Fibroblast of upper back skin (primary cell): ENCODE measurements around the gene HTT-AS.

Experiments used
- DNase-seq: peaks from one replicate; pipeline ENCODE4 v3.0.0-alpha.2; 2013

HTT-AS gene

DNA sequence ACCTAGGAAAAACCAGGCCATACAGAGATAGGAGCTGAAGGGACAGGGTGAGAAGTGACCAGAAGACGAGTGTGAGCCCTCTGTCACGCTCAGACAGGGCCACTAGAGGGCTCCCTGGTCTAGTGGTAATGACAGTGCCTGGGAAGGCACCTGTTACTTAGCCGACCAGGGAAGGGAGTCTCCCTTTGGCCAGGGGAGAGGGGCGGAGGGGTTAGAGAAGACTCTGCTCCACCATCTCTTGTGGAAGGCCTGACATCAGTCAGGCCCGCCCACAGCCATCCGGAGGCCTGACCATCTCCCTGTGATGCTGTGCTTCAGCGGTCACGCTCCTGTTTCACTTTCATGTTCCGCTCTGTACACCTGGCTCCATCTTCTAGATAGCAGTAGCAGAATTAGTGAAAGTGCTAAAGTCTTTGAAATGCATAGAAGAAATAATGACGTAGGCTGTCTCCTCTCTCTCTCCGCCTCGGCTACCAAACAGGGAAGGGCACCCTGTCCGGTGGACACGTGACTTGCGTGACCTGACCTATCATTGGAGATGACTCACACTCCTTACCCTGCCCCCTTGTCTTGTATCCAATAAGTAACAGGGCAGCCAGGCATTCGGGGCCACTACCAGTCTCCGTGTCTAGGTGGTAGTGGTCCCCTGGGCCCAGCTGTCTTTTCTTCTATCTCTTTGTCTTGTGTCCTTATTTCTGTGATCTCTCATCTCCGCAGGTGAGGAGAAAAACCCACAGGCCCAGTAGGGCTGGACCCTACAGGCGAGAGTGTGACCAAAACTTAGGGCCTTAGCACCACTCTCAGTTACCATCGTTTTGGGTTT is 26.7 kb downstream of the HTT-AS start:
- DNase-seq, result peak; percentile 32

DNA sequence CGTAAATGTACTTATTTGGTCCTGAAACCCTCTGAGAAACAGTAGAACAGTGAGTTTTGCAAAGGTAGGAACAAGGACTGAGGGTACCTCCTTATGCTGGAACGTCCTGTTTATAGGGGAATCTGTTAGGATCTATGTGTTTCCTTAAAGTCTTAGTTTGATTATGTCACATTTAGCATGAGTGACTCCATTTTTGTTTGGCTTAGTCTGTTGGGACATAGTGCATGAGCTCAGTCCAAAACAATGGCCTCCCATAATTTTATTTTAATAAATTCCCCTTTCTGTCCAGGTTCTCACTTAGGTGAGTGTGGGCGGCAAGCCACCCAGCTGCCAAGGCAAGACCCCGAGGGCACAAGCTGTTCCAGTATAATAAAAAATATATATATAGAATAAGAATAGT is 27.7 kb downstream of the HTT-AS start:
- no peak for DNase-seq

- DNase-seq, result no peak
These were observed 28.2 kb downstream of the HTT-AS start for GRCh38 chr4:3046162-3046561.

- peak; percentile 41 for DNase-seq
These were observed 29.2 kb downstream of the HTT-AS start for GRCh38 chr4:3044870-3045819.

DNA sequence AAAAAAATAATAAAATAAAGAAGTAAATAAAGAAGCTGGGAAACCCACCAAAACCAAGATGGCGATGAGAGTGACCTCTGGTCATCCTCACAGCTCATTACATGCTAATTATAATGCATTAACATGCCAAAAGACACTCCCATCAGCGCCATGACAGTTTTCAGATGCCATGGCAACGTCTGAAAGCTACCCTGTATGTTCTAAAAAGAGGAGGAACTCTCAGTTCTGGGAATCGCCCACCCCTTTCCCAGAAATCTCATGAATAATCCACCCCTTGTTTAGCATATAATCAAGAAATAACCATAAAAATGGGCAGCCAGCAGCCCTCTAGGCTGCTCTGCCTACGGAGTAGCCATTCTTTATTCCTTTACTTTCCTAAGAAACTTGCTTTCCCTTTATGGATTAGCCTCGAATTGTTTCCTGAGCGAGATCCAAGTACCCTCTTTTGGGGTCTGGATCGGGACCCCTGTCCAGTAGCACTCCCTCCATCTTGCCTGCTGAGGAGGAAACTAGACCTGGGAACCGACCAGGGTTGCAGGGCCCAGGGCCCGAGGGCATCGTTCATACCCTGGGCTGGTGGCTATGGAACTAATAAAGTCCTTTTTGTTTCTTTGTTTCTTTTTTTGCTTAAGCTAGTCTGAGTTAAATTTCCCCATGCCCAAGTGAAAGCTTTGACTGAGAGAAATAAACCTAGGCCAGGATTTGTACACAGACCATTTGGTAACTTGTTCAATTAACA is 30.9 kb downstream of the HTT-AS start:
- DNase-seq, result no peak

- no peak for DNase-seq
These were observed 32.1 kb downstream of the HTT-AS start for GRCh38 chr4:3042226-3042625.

DNA sequence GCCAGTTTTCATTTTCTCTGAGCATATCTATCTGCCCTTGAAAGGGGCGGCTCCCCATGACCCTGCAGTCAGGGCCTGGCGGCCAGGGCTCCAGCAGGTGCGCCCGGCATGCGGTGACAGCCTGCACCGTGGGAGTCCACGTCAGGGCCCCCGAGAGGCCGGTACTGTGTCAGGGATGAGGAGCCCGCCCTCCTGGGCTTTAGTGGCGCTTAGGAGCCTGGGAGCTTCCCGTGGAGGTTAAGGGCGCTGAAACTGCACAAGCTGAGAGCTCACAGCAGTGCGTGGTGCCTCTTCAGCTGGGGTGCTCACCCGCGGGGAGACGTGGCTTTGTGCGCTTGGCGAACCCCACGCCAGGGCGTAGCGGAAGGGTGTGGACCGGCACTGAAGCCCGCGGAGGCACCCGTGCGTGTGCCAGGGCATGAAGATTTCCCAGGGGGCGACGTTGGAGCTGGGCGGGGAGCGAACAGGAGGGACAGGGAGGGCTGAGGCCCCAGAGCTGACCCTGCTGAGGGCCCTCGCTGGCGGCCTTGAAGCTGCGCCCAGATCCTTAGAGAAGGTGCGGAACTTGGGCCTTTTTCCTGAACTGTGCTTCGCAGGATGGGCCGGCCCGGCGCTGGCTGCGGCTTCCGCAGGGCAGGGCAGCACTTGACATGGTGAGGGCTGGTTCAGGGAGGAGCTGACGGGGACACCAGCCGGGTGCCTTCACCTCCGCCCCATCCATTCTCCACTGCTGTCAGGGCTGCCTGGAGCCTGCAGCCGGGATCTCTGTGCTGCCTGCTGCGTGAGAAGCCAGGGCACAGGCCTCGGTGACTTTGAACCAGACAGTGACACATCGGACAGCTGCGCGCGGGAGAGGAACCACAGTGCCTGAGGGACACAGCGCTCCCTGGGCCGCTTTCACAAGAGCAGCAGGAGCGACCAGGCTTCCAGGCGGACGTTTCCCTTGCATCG is 32.9 kb downstream of the HTT-AS start:
- DNase-seq, result peak; percentile 26

- DNase-seq, result no peak
These were observed 33.7 kb downstream of the HTT-AS start for GRCh38 chr4:3040452-3041191.

GRCh38 chr4:3039706-3040366 is 34.5 kb downstream of the HTT-AS start:
- no peak for DNase-seq

- no peak for DNase-seq
These were observed 36.3 kb downstream of the HTT-AS start for GRCh38 chr4:3037957-3038461.

DNA sequence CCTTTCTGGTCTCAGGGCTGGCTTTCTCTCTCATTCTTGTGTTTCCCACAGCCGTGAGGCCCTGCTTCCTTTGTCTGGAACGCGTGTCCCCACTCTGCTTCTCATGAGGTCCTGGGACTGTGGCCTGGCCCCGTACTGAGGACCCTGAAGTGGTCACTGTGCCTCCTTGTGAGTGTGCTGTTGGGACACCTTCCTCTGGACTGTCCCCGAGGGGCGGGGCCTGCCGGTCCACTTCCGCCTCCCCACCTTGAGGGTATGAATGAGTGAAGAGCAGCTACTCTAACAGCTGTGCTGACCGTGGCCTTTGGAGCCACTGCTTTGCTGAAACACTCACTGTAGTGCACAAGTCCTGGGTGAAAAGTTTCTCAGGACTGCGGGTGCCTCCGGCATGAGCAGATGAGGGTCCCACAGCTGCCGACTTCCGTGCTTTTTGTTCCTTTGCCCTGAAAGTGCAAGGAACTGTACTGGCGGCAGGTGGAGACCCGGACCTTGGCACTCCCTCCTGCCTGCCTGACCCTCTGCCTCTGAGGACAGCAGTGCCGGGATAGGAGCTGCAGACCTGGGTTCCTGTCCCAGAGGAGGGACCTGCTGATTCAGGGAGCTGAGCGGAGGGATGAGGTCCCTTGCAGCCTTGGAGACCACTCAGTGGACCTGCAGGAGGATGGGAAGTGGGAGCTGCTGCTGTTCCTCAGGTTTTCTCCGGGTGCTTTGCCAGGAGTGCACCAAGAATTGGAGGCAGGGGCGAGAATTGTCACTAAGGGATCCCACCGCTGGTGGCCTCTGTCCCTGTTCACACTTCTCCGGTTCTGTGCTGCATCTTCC is 38.0 kb downstream of the HTT-AS start:
- DNase-seq, result no peak

- no peak for DNase-seq
These were observed 38.7 kb downstream of the HTT-AS start for GRCh38 chr4:3035674-3036073.

DNA sequence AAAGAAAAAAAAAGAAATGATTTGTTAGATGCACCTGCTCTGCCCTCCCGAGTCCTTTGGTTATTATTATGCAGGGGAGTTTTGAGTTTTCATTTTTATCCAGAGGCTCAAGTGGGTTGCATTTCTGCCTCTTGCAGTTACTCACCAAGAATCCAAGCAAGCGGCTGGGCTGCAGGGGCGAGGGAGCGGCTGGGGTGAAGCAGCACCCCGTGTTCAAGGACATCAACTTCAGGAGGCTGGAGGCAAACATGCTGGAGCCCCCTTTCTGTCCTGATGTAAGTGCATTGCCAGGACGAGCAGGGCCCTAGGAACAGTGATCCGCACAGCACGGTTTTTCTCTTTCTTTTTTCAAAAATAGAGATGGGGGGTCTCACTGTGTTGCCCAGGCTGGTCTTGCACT is 39.1 kb downstream of the HTT-AS start:
- no peak for DNase-seq

- DNase-seq, result no peak
These were observed 40.1 kb downstream of the HTT-AS start for GRCh38 chr4:3034231-3034630.

DNA sequence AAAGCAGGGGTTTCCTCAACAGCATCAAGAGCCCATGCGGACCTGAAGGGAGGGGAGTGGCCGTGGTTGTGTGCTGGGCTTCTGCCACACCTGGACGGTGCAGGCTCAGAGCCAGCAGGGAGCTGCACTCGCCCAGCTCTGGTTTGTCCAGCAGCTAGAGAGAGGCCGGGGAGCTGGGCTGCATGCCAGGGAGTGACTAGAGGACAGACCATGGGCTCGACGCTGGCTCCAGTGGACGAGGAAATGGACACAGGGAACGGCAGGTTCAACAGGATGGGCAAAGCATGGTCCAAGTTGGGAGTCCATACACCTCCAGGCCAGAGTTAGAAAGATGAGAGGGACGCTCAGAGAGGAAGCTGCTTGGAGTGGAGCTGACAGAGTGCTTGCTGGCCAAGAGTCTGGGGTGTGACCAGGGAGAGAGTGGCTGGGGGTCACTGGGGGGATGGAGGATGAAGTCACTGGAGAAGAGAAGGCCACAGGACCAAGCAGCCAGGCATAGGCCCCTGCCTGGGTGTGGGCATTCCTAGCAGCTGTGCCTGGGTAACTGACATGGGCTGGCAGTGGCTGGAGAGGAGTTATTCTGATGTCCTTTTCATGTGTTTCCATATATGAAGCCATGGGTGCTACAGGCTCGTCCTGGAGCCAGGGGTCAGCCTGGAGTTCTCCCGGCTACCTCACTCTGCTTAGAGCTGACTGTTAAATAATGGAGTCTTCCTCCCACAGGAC is 42.8 kb downstream of the HTT-AS start:
- no peak for DNase-seq

DNA sequence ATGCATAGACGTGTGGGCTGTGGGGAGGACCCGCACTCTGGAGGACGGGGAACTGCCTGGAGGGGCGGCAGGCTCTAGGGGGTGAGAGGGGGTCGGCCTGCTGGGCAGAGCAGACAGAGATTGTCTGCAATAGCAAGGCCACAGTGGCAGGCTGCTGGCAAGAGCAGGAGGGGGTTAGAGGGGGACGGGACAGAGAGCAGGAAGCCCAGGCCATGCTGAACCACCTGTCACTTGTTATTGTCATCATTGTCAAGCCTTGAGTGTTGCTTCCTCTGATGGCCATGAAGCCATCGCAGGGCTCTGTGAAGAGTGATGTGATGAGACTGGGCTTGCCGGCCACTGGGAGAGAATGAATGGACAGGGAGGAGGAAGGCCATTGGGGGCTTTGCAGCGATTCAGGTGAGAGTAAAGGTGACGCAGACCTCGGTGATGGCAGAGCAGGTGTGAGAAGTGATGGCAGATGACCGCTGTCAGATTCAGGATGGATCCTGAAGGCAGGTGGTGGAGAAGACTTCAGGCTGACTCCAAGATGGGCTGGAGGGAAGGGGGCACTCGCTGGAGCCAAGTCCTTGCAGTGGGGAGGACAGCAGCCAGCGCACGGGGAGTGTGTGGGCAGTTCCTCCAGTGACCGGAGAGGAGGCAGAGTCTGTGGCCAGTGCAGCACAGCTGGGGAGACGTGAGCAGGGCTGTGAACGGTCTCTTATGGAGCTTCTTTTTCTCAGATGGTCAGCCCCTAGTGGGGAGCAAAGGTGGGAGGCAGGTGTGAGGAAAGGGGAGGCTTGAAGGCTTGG is 43.6 kb downstream of the HTT-AS start:
- no peak for DNase-seq

DNA sequence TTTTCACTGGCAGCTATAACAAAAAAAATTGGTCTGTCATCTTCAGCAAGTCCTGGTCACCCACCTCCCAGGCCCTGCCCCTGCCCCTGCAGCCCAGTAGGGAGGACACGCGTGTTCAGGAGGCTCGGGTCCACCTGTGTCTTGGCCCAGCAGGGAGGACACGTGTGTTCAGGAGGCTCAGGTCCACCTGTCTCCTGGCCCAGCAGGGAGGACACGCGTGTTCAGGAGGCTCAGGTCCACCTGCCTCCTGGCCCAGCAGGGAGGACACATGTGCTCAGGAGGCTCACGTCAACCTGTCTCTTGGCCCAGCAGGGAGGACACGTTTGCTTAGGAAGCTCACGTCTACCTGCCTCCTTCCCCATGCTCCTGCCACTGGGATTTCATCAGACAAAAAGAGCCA is 44.9 kb downstream of the HTT-AS start:
- DNase-seq, result no peak

- DNase-seq, result no peak
These were observed 47.8 kb downstream of the HTT-AS start for GRCh38 chr4:3026540-3026939.
